Spinal cord (tissue), 10 donors: ENCODE results near the gene B4GALT3. TPM values are rescaled to one million over a fixed set of nuclear protein-coding genes. Genes with fewer than 3 reads are reported as not detected.
A peak's percentile ranks its signal among the peaks of the same experiment; 100 is the strongest.

Experiments
- DNase-seq, 6 donors: peaks; one replicate each; pipeline versions ENCODE4 v3.0.0 to v3.0.0-alpha.2; 2013 to 2015; ENCODE audit warnings: low spot score in 6 of 6, low read depth in 4 of 6
- H3K27ac ChIP-seq: one replicate; pipeline ENCODE4 v1.5.1; 2013; ENCODE audit warnings: low read depth, low read length, control low read depth
- H3K27me3 ChIP-seq: one replicate; pipeline ENCODE4 v1.6.1; 2013; ENCODE audit warnings: low read length; ENCODE audit not compliant: control insufficient read depth, insufficient read depth
- H3K36me3 ChIP-seq: one replicate; pipeline ENCODE4 v1.6.1; 2013; ENCODE audit warnings: low read length; ENCODE audit not compliant: control insufficient read depth, insufficient read depth
- H3K4me1 ChIP-seq: one replicate; pipeline ENCODE4 v1.6.1; 2013; ENCODE audit warnings: low read length; ENCODE audit not compliant: control insufficient read depth, insufficient read depth
- H3K4me3 ChIP-seq: one replicate; pipeline ENCODE4 v1.5.1; 2013; ENCODE audit warnings: low read depth, low read length, control low read depth
- H3K9me3 ChIP-seq: one replicate; pipeline ENCODE4 v1.6.1; 2013; ENCODE audit warnings: low read length; ENCODE audit not compliant: control insufficient read depth, insufficient read depth
- WGBS: methylation state at CpG from one replicate; pipeline ENCODE4 v1.1.5; 2013; ENCODE audit warnings: missing lambda C conversion rate; ENCODE audit not compliant: insufficient coverage; 5-methylcytosine and 5-hydroxymethylcytosine counted together
- polyA plus RNA-seq, 2 donors: library from polyadenylated mRNA; unstranded; fragments of 120-200 nt; gene quantifications; one replicate each; pipeline ENCODE4 v1.2.1, GENCODE V29; 2013; ENCODE audit not compliant: insufficient read length in 2 of 2
- small RNA-seq: library from RNA; depleted of rRNA; stranded (forward); fragments of <200 nt; gene quantifications from one replicate; pipeline ENCODE3, GENCODE V24; 2014; ENCODE audit warnings: low replicate concordance
- total RNA-seq, 2 donors: library from RNA; depleted of rRNA in 1 of 2; stranded (reverse); fragments of 120-200 nt in 1 of 2; fragments of >200 nt in 1 of 2; gene quantifications; one replicate each; pipeline versions ENCODE4 v1.2.3 to v1.2.4, GENCODE V29; 2013 to 2014
- donor health status: healthy.

Gene B4GALT3
- total and polyA plus RNA-seq, 4 donors: 18.8 to 52.5 (median 38.5) TPM

DNA sequence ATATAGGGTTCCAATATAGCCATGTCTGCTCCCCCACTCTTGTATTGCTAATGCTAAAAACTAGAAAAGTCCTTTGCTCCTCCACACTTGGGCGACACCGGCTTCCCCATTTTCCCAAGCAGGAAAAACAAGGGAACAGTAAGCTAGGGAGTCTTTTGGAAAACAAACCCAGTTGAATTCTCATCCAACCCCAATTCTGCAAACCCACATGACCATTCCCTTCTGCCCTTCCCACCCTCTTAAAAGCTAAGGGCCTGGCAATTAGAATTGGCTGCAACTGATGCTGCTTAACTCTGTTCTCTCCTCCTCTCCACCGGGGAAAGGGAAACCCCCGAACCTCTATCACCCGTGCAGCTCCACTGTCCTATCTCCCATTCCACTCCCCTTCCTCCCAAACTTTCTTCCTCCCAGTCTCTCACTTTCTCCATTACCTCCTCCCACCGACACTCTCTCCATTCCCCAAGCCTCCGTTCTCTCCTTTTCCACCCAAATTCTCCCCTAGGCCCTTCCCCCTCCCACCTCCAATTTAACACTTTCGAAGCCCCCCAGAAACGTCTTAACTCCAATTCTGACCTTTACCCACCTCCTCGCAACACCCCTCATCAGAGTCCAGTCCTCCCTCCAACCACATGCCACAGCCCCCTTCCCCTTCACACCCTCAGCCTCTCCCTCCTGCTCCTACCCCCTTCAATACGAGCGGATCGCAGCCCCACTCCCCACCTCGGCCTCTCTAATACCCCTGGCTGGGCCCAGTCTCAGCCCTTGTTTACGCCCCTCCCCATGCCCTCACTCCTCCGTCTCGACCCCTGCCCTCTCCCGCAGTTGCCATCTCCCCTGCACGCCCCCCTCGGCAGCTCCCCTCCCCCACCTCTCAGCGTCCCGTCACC is 45.5 kb downstream of the B4GALT3 start:
- H3K27me3 ChIP-seq: no peaks in the 10 kb centered on the region
- H3K4me1 ChIP-seq: peaks cover 10% of the 10 kb centered on the region
- H3K27ac ChIP-seq: peak overlapping the region; percentile 92
- H3K36me3 ChIP-seq: peaks cover 16% of the 10 kb centered on the region
- H3K9me3 ChIP-seq: no peaks in the 10 kb centered on the region
- 4% methylated on average over 22 of the region's 22 CpGs for WGBS
- H3K4me3 ChIP-seq: peak overlapping the region; percentile 95
- DNase-seq: peak in 2 of 6 donors; percentile 20 to 29

GRCh38 chr1:161130266-161130665 is 47.0 kb downstream of the B4GALT3 start:
- H3K36me3 ChIP-seq: peaks cover 16% of the 10 kb centered on the region
- H3K27me3 ChIP-seq: no peaks in the 10 kb centered on the region
- no peaks in the 10 kb centered on the region for H3K9me3 ChIP-seq
- H3K27ac ChIP-seq: no peak overlapping the region
- H3K4me1 ChIP-seq: peaks cover 10% of the 10 kb centered on the region
- H3K4me3 ChIP-seq: no peak overlapping the region
- DNase-seq: no peak
- no CpG with 5 or more reads among the region's 1 CpG for WGBS

GRCh38 chr1:161128591-161129420 is 48.5 kb downstream of the B4GALT3 start:
- 92% methylated on average over 2 of the region's 4 CpGs for WGBS
- Histone ChIP-seq H3K9me3 (no peaks in the 10 kb centered on the region), H3K4me1 (peaks cover 4% of the 10 kb centered on the region), H3K36me3 (peaks cover 30% of the 10 kb centered on the region), H3K4me3 (no peak overlapping the region), H3K27me3 (no peaks in the 10 kb centered on the region), H3K27ac (no peak overlapping the region)
- no peak for DNase-seq

- H3K9me3 ChIP-seq: no peaks in the 10 kb centered on the region
- H3K27ac ChIP-seq: no peak overlapping the region
- no peak overlapping the region for H3K4me3 ChIP-seq
- peaks cover 42% of the 10 kb centered on the region for H3K36me3 ChIP-seq
- no peaks in the 10 kb centered on the region for H3K4me1 ChIP-seq
- H3K27me3 ChIP-seq: no peaks in the 10 kb centered on the region
- no peak for DNase-seq
- WGBS: no CpG with 5 or more reads among the region's 2 CpGs
Observed at GRCh38 chr1:161127649-161128048, 49.7 kb downstream of the B4GALT3 start.

DNA sequence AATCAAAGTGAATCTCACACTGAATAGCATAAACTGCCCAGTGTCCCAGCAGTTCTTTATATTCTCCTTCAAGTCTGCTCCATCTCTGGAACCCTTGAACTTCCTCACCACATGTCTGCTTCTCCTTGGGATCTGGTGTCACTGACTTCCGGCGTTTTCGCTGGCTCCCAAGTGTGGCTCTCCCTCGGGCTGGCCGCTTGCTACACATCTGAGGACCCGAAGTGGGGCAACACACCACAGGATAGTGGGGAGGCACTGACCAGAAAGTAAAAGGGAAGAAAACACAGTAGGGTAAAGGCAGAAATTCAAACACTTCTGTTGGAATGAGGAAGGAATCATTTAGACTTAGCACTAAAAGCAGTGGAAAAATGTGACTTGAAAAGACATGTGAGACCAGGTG is 54.3 kb downstream of the B4GALT3 start:
- Histone ChIP-seq H3K4me1 (peaks cover 13% of the 10 kb centered on the region), H3K27ac (no peak overlapping the region), H3K9me3 (no peaks in the 10 kb centered on the region), H3K36me3 (peaks cover 53% of the 10 kb centered on the region), H3K27me3 (no peaks in the 10 kb centered on the region), H3K4me3 (no peak overlapping the region)
- 88% methylated on average over 6 of the region's 6 CpGs for WGBS
- no peak for DNase-seq

GRCh38 chr1:161121834-161122233 is 55.5 kb downstream of the B4GALT3 start:
- Histone ChIP-seq H3K4me1 (peaks cover 17% of the 10 kb centered on the region), H3K36me3 (peaks cover 50% of the 10 kb centered on the region), H3K27me3 (no peaks in the 10 kb centered on the region), H3K9me3 (no peaks in the 10 kb centered on the region), H3K4me3 (no peak overlapping the region), H3K27ac (no peak overlapping the region)
- WGBS: 70% methylated on average over 2 of the region's 4 CpGs
- DNase-seq: no peak

Small RNA genes within 50 kb of the gene (small RNA-seq; reads per million reads assigned to genes)
- gene RF01225: not detected

Other genes with a start within 250 kb of the B4GALT3 start
- under 1 TPM; 0.17 to 0.20 TPM for gene ITLN2, start 222.7 kb downstream of the B4GALT3 start, total RNA-seq
- gene ITLN2, start 222.7 kb downstream of the B4GALT3 start, polyA plus RNA-seq: under 1 TPM in 1 of 2 donors, not detected in 1; 0.21 TPM
- 10 to 100 TPM in 1 of 2 donors, 1 to 10 TPM in 1; 9.5 to 23.7 TPM for gene F11R, start 156.4 kb downstream of the B4GALT3 start, total RNA-seq
- gene F11R, start 156.4 kb downstream of the B4GALT3 start, polyA plus RNA-seq: 10 to 100 TPM in 1 of 2 donors, 1 to 10 TPM in 1; 7.0 to 13.0 TPM
- 10 to 100 TPM; 12.1 to 25.5 TPM for gene TSTD1, start 138.5 kb downstream of the B4GALT3 start, total RNA-seq
- gene TSTD1, start 138.5 kb downstream of the B4GALT3 start, polyA plus RNA-seq: 10 to 100 TPM; 10.5 to 33.5 TPM
- gene USF1, start 131.5 kb downstream of the B4GALT3 start, total RNA-seq: 10 to 100 TPM; 67.1 to 81.6 TPM
- 10 to 100 TPM; 84.8 to 93.7 TPM for gene USF1, start 131.5 kb downstream of the B4GALT3 start, polyA plus RNA-seq
- 1 to 10 TPM; 2.1 to 4.2 TPM for gene ARHGAP30, start 107.6 kb downstream of the B4GALT3 start, total RNA-seq
- 1 to 10 TPM; 2.6 to 3.1 TPM for gene ARHGAP30, start 107.6 kb downstream of the B4GALT3 start, polyA plus RNA-seq
- gene NECTIN4, start 87.9 kb downstream of the B4GALT3 start, total RNA-seq: under 1 TPM in 1 of 2 donors, not detected in 1; 0.06 TPM
- under 1 TPM in 1 of 2 donors, not detected in 1; 0.15 TPM for gene NECTIN4, start 87.9 kb downstream of the B4GALT3 start, polyA plus RNA-seq
- gene KLHDC9, start 79.1 kb downstream of the B4GALT3 start, total RNA-seq: 10 to 100 TPM; 10.0 to 21.8 TPM
- 10 to 100 TPM; 26.6 to 27.7 TPM for gene KLHDC9, start 79.1 kb downstream of the B4GALT3 start, polyA plus RNA-seq
- gene PFDN2, start 59.5 kb downstream of the B4GALT3 start, total RNA-seq: 10 to 100 TPM; 30.3 to 42.8 TPM
- gene PFDN2, start 59.5 kb downstream of the B4GALT3 start, polyA plus RNA-seq: 100 to 1,000 TPM; 147 to 152 TPM
- 10 to 100 TPM; 22.4 to 48.4 TPM for gene NIT1, start 59.4 kb downstream of the B4GALT3 start, total RNA-seq
- 10 to 100 TPM; 48.6 to 53.7 TPM for gene NIT1, start 59.4 kb downstream of the B4GALT3 start, polyA plus RNA-seq
- 10 to 100 TPM; 16.3 to 20.2 TPM for gene DEDD, start 44.8 kb downstream of the B4GALT3 start, total RNA-seq
- gene DEDD, start 44.8 kb downstream of the B4GALT3 start, polyA plus RNA-seq: 10 to 100 TPM; 55.1 to 61.5 TPM
- gene UFC1, start 23.5 kb downstream of the B4GALT3 start, total RNA-seq: 100 to 1,000 TPM in 1 of 2 donors, 10 to 100 TPM in 1; 86.9 to 117 TPM
- 100 to 1,000 TPM; 165 TPM for gene UFC1, start 23.5 kb downstream of the B4GALT3 start, polyA plus RNA-seq
- gene USP21, start 18.0 kb downstream of the B4GALT3 start, total RNA-seq: 10 to 100 TPM; 11.0 to 17.2 TPM
- gene USP21, start 18.0 kb downstream of the B4GALT3 start, polyA plus RNA-seq: 10 to 100 TPM; 51.4 to 52.1 TPM
- 10 to 100 TPM; 21.7 to 47.9 TPM for gene PPOX, start 11.1 kb downstream of the B4GALT3 start, total RNA-seq
- 10 to 100 TPM; 53.0 to 69.6 TPM for gene PPOX, start 11.1 kb downstream of the B4GALT3 start, polyA plus RNA-seq
- gene ADAMTS4, start 21.5 kb upstream of the B4GALT3 start, total RNA-seq: 10 to 100 TPM; 17.5 to 30.4 TPM
- gene ADAMTS4, start 21.5 kb upstream of the B4GALT3 start, polyA plus RNA-seq: 10 to 100 TPM; 46.3 to 65.6 TPM
- 100 to 1,000 TPM; 110 to 155 TPM for gene NDUFS2, start 24.9 kb upstream of the B4GALT3 start, total RNA-seq
- 100 to 1,000 TPM; 181 to 196 TPM for gene NDUFS2, start 24.9 kb upstream of the B4GALT3 start, polyA plus RNA-seq
- 10 to 100 TPM; 14.9 to 18.5 TPM for gene FCER1G, start 37.8 kb upstream of the B4GALT3 start, total RNA-seq
- gene FCER1G, start 37.8 kb upstream of the B4GALT3 start, polyA plus RNA-seq: 10 to 100 TPM; 14.5 to 18.7 TPM
- 1 to 10 TPM in 1 of 2 donors, not detected in 1; 5.4 TPM for gene APOA2, start 46.1 kb upstream of the B4GALT3 start, total RNA-seq
- gene APOA2, start 46.1 kb upstream of the B4GALT3 start, polyA plus RNA-seq: not detected
- gene TOMM40L, start 48.6 kb upstream of the B4GALT3 start, total RNA-seq: 10 to 100 TPM; 14.4 to 15.5 TPM
- 10 to 100 TPM; 23.8 to 24.2 TPM for gene TOMM40L, start 48.6 kb upstream of the B4GALT3 start, polyA plus RNA-seq
- gene NR1I3, start 60.7 kb upstream of the B4GALT3 start, total RNA-seq: not detected
- gene NR1I3, start 60.7 kb upstream of the B4GALT3 start, polyA plus RNA-seq: 1 to 10 TPM; 4.2 to 5.9 TPM
- 10 to 100 TPM; 18.6 to 81.2 TPM for gene PCP4L1, start 81.2 kb upstream of the B4GALT3 start, total RNA-seq
- 100 to 1,000 TPM; 104 to 113 TPM for gene PCP4L1, start 81.2 kb upstream of the B4GALT3 start, polyA plus RNA-seq
- gene MPZ, start 132.5 kb upstream of the B4GALT3 start, total RNA-seq: 1,000 to 10,000 TPM in 1 of 2 donors, 100 to 1,000 TPM in 1; 293 to 1,019 TPM
- gene MPZ, start 132.5 kb upstream of the B4GALT3 start, polyA plus RNA-seq: 100 to 1,000 TPM in 1 of 2 donors, 10 to 100 TPM in 1; 79.0 to 138 TPM
- gene SDHC, start 136.9 kb upstream of the B4GALT3 start, total RNA-seq: 10 to 100 TPM; 36.8 to 49.0 TPM
- 100 to 1,000 TPM; 173 to 174 TPM for gene SDHC, start 136.9 kb upstream of the B4GALT3 start, polyA plus RNA-seq
- 10 to 100 TPM in 1 of 2 donors, 1 to 10 TPM in 1; 2.3 to 36.8 TPM for gene CFAP126, start 190.4 kb upstream of the B4GALT3 start, total RNA-seq
- gene CFAP126, start 190.4 kb upstream of the B4GALT3 start, polyA plus RNA-seq: 10 to 100 TPM; 20.3 to 39.3 TPM